ENCODE measurements around the gene SLC41A1. TPM values are rescaled to one million over a fixed set of nuclear protein-coding genes. Genes with fewer than 3 reads are reported as not detected.

SLC41A1 gene
- total RNA-seq, 1 donor from 2014 or later: 28.8 TPM

DNA sequence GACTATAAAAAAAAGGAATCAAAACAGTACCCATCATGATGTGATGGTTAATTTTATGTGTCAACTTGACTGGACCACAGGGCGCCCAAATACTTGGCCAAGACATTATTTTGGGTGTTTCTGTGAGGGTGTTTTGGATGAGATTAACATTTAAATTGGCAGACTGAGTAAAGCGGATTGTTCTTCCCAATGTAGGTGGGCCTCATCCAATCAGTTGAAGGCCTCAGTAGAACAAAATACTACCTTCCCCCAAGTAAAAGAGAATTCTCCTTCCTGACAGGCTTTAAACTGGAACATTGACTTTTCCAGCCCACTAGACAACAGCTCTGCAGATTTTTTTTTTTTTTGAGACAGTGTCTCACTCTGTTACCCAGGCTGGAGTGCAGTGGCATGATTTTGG, 48.4 kb downstream of the SLC41A1 start:
- intact Hi-C loops (cut with DNase I): no loop called here
- Histone ChIP-seq H3K9me3 (no peaks in the 10 kb centered on the region), H3K4me3 (no peak overlapping the region), H3K4me1 (no peaks in the 10 kb centered on the region), H3K36me3 (peaks cover 1 to 14% of the 10 kb centered on the region in 2 donors), H3K27me3 (no peaks in the 10 kb centered on the region), H3K27ac (no peak overlapping the region)
- DNase-seq (ENCODE audit: low spot score in 2 of 2): no peak
- TF ChIP-seq, protein P1, sequence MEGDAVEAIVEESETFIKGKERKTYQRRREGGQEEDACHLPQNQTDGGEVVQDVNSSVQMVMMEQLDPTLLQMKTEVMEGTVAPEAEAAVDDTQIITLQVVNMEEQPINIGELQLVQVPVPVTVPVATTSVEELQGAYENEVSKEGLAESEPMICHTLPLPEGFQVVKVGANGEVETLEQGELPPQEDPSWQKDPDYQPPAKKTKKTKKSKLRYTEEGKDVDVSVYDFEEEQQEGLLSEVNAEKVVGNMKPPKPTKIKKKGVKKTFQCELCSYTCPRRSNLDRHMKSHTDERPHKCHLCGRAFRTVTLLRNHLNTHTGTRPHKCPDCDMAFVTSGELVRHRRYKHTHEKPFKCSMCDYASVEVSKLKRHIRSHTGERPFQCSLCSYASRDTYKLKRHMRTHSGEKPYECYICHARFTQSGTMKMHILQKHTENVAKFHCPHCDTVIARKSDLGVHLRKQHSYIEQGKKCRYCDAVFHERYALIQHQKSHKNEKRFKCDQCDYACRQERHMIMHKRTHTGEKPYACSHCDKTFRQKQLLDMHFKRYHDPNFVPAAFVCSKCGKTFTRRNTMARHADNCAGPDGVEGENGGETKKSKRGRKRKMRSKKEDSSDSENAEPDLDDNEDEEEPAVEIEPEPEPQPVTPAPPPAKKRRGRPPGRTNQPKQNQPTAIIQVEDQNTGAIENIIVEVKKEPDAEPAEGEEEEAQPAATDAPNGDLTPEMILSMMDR (IDR thresholded peaks at IDR 0.05): no peak

DNA sequence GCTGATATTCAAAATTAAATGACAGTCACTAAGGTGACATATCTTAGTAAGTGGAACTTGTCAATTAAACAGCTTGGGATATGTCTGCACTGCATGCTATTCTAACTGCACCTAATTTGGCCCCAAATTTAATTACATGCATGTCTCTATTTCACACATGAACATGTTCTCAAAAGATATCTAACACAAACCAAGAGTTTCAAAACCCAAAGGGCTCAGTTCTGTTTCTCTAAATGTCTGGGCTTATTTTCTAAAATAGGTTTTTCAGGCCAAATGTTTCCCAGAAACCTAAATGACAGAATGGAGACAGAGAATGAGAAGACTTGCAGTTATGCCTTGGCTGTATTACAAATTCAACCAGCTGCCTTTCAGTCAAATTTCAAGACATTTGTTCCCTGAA, 49.0 kb downstream of the SLC41A1 start:
- DNase-seq (ENCODE audit: low spot score in 2 of 2): no peak
- TF ChIP-seq, protein P1 (IDR thresholded peaks at IDR 0.05): no peak
- H3K4me1 ChIP-seq: no peaks in the 10 kb centered on the region
- intact Hi-C loops (cut with DNase I): no loop called here
- no peaks in the 10 kb centered on the region for H3K27me3 ChIP-seq
- peaks cover 0 to 8% of the 10 kb centered on the region in 2 donors for H3K36me3 ChIP-seq
- no peak overlapping the region for H3K27ac ChIP-seq
- H3K9me3 ChIP-seq: no peaks in the 10 kb centered on the region
- H3K4me3 ChIP-seq: no peak overlapping the region

DNA sequence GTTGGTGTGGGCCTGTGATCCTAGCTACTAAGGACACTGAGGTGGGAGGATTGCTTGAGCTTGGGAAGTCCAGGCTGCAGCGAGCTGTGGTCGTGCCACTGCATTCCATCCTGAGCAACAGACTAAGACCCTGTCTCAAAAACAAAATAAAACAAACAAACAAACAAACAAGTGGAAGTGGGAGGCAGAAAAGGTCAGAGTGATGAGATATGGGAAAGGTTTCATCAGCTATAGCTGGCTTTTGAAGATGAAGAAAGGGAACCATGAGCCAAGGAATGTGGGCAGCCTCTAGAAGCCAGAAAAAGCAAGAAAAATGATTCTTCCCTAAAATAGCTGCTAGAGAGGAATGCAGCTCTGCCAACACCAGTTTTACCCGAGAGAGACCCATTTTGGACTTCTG, 52.4 kb downstream of the SLC41A1 start:
- intact Hi-C loops (cut with DNase I): no loop called here
- no peaks in the 10 kb centered on the region for H3K4me1 ChIP-seq
- no peak for DNase-seq (ENCODE audit: low spot score in 2 of 2)
- H3K27me3 ChIP-seq: no peaks in the 10 kb centered on the region
- no peak overlapping the region for H3K4me3 ChIP-seq
- TF ChIP-seq, protein P1 (IDR thresholded peaks at IDR 0.05): no peak
- no peak overlapping the region for H3K27ac ChIP-seq
- no peaks in the 10 kb centered on the region for H3K36me3 ChIP-seq
- H3K9me3 ChIP-seq: no peaks in the 10 kb centered on the region

DNA sequence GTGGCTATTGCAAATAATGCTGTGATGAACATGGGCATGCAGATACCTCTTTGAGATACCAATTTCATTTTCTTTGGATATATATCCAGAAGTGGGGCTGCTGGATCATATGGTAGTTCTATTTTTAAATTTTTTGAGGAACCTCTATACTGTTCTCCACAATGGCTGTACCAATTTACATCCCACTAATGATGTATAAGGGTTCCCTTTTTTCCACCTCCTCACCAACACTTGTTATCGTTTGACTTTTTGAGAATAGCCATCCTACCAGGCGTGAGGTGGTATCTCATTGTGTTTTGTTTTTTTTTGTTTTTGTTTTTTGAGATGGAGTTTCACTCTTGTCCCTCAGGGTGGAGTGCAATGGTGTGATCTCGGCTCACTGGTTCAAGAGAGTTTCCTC, 56.4 kb downstream of the SLC41A1 start:
- TF ChIP-seq, protein P1 (IDR thresholded peaks at IDR 0.05): no peak
- Histone ChIP-seq H3K4me3 (no peak overlapping the region), H3K4me1 (no peaks in the 10 kb centered on the region), H3K27ac (no peak overlapping the region), H3K36me3 (no peaks in the 10 kb centered on the region), H3K27me3 (no peaks in the 10 kb centered on the region), H3K9me3 (no peaks in the 10 kb centered on the region)
- no peak for DNase-seq (ENCODE audit: low spot score in 2 of 2)
- intact Hi-C loops (cut with DNase I): no loop called here

DNA sequence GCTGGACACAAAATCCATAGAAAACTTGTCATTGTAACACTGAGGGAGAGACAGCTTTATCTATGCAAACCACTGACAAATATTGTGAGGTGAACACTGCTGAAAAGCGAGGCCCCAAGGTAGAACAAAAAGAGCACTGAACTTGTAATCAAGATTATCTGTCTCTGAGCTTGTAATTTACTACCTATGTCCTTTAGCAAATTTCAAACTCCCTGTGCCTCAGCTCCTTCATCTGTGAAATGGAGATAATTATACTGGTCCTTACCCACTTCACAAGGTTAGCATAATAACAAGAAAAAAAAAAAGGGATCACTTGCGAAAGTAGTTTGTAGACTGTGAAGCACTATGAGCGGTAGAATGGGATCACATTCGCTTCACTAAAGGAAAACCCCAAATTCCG, 58.1 kb downstream of the SLC41A1 start:
- intact Hi-C loops (cut with DNase I): no loop called here

More for the DNA sequence above, 58.1 kb downstream of the SLC41A1 start:
- Histone ChIP-seq H3K27me3 (no peaks in the 10 kb centered on the region), H3K9me3 (no peaks in the 10 kb centered on the region), H3K36me3 (no peaks in the 10 kb centered on the region), H3K4me3 (no peak overlapping the region), H3K27ac (no peak overlapping the region), H3K4me1 (no peaks in the 10 kb centered on the region)
- DNase-seq (ENCODE audit: low spot score in 2 of 2): no peak
- TF ChIP-seq, protein P1 (IDR thresholded peaks at IDR 0.05): no peak

Measured in ascending aorta (tissue), 2 donors.